ENCODE measurements around the gene LIMCH1.

Gene LIMCH1

GRCh38 chr4:41610474-41610873, 72.5 kb downstream of the LIMCH1 start:
- Histone ChIP-seq H3K9me3 (ENCODE audit: insufficient read depth, low read depth, low read length) (no peaks in the 10 kb centered on the region), H2AFZ (ENCODE audit: low read length) (no peak overlapping the region), H3K4me3 (ENCODE audit: low read length, poor library complexity, severe bottlenecking) (no peak overlapping the region), H3K9me2 (replicated peaks; ENCODE audit: low read depth, low read length) (no peaks in the 10 kb centered on the region), H4K20me1 (ENCODE audit: insufficient read depth, low read length, poor library complexity, severe bottlenecking) (no peaks in the 10 kb centered on the region), H3F3A (ENCODE audit: low read depth) (no peaks in the 10 kb centered on the region), H3K27me3 (ENCODE audit: insufficient read depth, low read length, poor library complexity, severe bottlenecking) (no peaks in the 10 kb centered on the region), H3K79me2 (ENCODE audit: insufficient read depth, low read length) (no peaks in the 10 kb centered on the region), H3K4me2 (ENCODE audit: low read depth, low read length, poor library complexity, severe bottlenecking) (no peak overlapping the region), H3K4me1 (ENCODE audit: insufficient read depth, low read length, poor library complexity, severe bottlenecking) (no peaks in the 10 kb centered on the region), H3K36me3 (ENCODE audit: insufficient read depth, low read length) (no peaks in the 10 kb centered on the region), H3K9ac (ENCODE audit: low read depth, low read length, poor library complexity, severe bottlenecking) (no peak overlapping the region)
- TF ChIP-seq CTCF (conservative IDR thresholded peaks at IDR 0.05; ENCODE audit: low read length), result no peak
- no peak for TF ChIP-seq EZH2phosphoT487 (IDR thresholded peaks at IDR 0.05; ENCODE audit: borderline replicate concordance)

- Histone ChIP-seq H3F3A (ENCODE audit: low read depth) (no peaks in the 10 kb centered on the region), H3K4me2 (ENCODE audit: low read depth, low read length, poor library complexity, severe bottlenecking) (no peak overlapping the region), H2AFZ (ENCODE audit: low read length) (no peak overlapping the region), H4K20me1 (ENCODE audit: insufficient read depth, low read length, poor library complexity, severe bottlenecking) (no peaks in the 10 kb centered on the region), H3K9me2 (replicated peaks; ENCODE audit: low read depth, low read length) (no peaks in the 10 kb centered on the region), H3K4me1 (ENCODE audit: insufficient read depth, low read length, poor library complexity, severe bottlenecking) (no peaks in the 10 kb centered on the region), H3K27me3 (ENCODE audit: insufficient read depth, low read length, poor library complexity, severe bottlenecking) (no peaks in the 10 kb centered on the region), H3K79me2 (ENCODE audit: insufficient read depth, low read length) (no peaks in the 10 kb centered on the region), H3K9ac (ENCODE audit: low read depth, low read length, poor library complexity, severe bottlenecking) (no peak overlapping the region), H3K36me3 (ENCODE audit: insufficient read depth, low read length) (no peaks in the 10 kb centered on the region), H3K4me3 (ENCODE audit: low read length, poor library complexity, severe bottlenecking) (no peak overlapping the region), H3K9me3 (ENCODE audit: insufficient read depth, low read depth, low read length) (no peaks in the 10 kb centered on the region)
- no peak for TF ChIP-seq CTCF (conservative IDR thresholded peaks at IDR 0.05; ENCODE audit: low read length)
- no peak for TF ChIP-seq EZH2phosphoT487 (IDR thresholded peaks at IDR 0.05; ENCODE audit: borderline replicate concordance)
Measured at GRCh38 chr4:41611124-41611838, 73.3 kb downstream of the LIMCH1 start.

- Histone ChIP-seq H3K9ac (ENCODE audit: low read depth, low read length, poor library complexity, severe bottlenecking) (no peak overlapping the region), H4K20me1 (ENCODE audit: insufficient read depth, low read length, poor library complexity, severe bottlenecking) (no peaks in the 10 kb centered on the region), H3F3A (ENCODE audit: low read depth) (no peaks in the 10 kb centered on the region), H3K4me3 (ENCODE audit: low read length, poor library complexity, severe bottlenecking) (no peak overlapping the region), H3K4me2 (ENCODE audit: low read depth, low read length, poor library complexity, severe bottlenecking) (no peak overlapping the region), H3K9me2 (replicated peaks; ENCODE audit: low read depth, low read length) (no peaks in the 10 kb centered on the region), H3K27me3 (ENCODE audit: insufficient read depth, low read length, poor library complexity, severe bottlenecking) (no peaks in the 10 kb centered on the region), H3K36me3 (ENCODE audit: insufficient read depth, low read length) (no peaks in the 10 kb centered on the region), H3K79me2 (ENCODE audit: insufficient read depth, low read length) (no peaks in the 10 kb centered on the region), H3K9me3 (ENCODE audit: insufficient read depth, low read depth, low read length) (no peaks in the 10 kb centered on the region), H3K4me1 (ENCODE audit: insufficient read depth, low read length, poor library complexity, severe bottlenecking) (no peaks in the 10 kb centered on the region), H2AFZ (ENCODE audit: low read length) (no peak overlapping the region)
- TF ChIP-seq CTCF (conservative IDR thresholded peaks at IDR 0.05; ENCODE audit: low read length) (no peak), EZH2phosphoT487 (IDR thresholded peaks at IDR 0.05; ENCODE audit: borderline replicate concordance) (no peak)
Measured at GRCh38 chr4:41611881-41612871, 74.2 kb downstream of the LIMCH1 start.

Measured in Loucy (cell line).